DMS53 (cell line): Measurements from ENCODE around the gene CCNI2.
A peak's percentile ranks its signal among the peaks of the same experiment; 100 is the strongest.
"Not testable (repeated sequence)": the region's sequence is repeated elsewhere in the genome, so short reads cannot be mapped to it uniquely, and the experiment has no call there.

Source experiments
- DNase-seq: peaks from one replicate; lab custom pipeline; 2025; lab: John Stamatoyannopoulos, UW

CCNI2 gene

GRCh38 chr5:132781029-132781428 is 33.8 kb downstream of the CCNI2 start:
- no peak for DNase-seq

- DNase-seq = no peak
These were observed 34.9 kb downstream of the CCNI2 start for GRCh38 chr5:132782101-132782500.

GRCh38 chr5:132785365-132785764 is 38.1 kb downstream of the CCNI2 start:
- DNase-seq = no peak

- no peak for DNase-seq
These were observed 38.6 kb downstream of the CCNI2 start for GRCh38 chr5:132785864-132786263.

- no peak for DNase-seq
These were observed 39.9 kb downstream of the CCNI2 start for GRCh38 chr5:132787076-132787475.

- DNase-seq = no peak
These were observed 41.3 kb downstream of the CCNI2 start for GRCh38 chr5:132788508-132788907.

GRCh38 chr5:132788990-132789886 is 42.0 kb downstream of the CCNI2 start:
- no peak for DNase-seq

GRCh38 chr5:132790201-132790865 is 43.1 kb downstream of the CCNI2 start:
- no peak for DNase-seq

- DNase-seq = no peak
These were observed 43.8 kb downstream of the CCNI2 start for GRCh38 chr5:132791026-132791425.

- no peak for DNase-seq
These were observed 50.4 kb downstream of the CCNI2 start for GRCh38 chr5:132797651-132798050.

- DNase-seq = no peak
These were observed 52.2 kb downstream of the CCNI2 start for GRCh38 chr5:132799392-132799791.

- no peak for DNase-seq
These were observed 53.3 kb downstream of the CCNI2 start for GRCh38 chr5:132800545-132800944.

- peak; percentile 18 for DNase-seq
These were observed 54.9 kb downstream of the CCNI2 start for GRCh38 chr5:132802044-132802684.

GRCh38 chr5:132802685-132803066 is 55.5 kb downstream of the CCNI2 start:
- not testable (repeated sequence) for DNase-seq
